GM21737 (cell line): ENCODE results near the gene UXS1.

Experiments
- ATAC-seq: cut with Tn5 transposase; IDR thresholded peaks from one replicate; pipeline ENCODE4 v1.9.1; 2021; ENCODE audit warnings: mild to moderate bottlenecking, moderate library complexity; ENCODE audit not compliant: unreplicated experiment

The UXS1 gene

GRCh38 chr2:106161938-106162820 is 31.9 kb downstream of the UXS1 start:
- ATAC-seq, result no peak

GRCh38 chr2:106161341-106161740 is 32.8 kb downstream of the UXS1 start:
- no peak for ATAC-seq

GRCh38 chr2:106160786-106161261 is 33.3 kb downstream of the UXS1 start:
- peak; percentile 51 for ATAC-seq

GRCh38 chr2:106159866-106160785 is 34.0 kb downstream of the UXS1 start:
- ATAC-seq, result peak; percentile 50

GRCh38 chr2:106158871-106159270 is 35.2 kb downstream of the UXS1 start:
- no peak for ATAC-seq

- ATAC-seq, result no peak
Measured at GRCh38 chr2:106158131-106158530, 36.0 kb downstream of the UXS1 start.

- ATAC-seq, result no peak
Measured at GRCh38 chr2:106157416-106157815, 36.7 kb downstream of the UXS1 start.

- no peak for ATAC-seq
Measured at GRCh38 chr2:106156305-106157296, 37.5 kb downstream of the UXS1 start.

GRCh38 chr2:106153781-106154180 is 40.3 kb downstream of the UXS1 start:
- no peak for ATAC-seq

- no peak for ATAC-seq
Measured at GRCh38 chr2:106147665-106148064, 46.4 kb downstream of the UXS1 start.

GRCh38 chr2:106147159-106147558 is 46.9 kb downstream of the UXS1 start:
- no peak for ATAC-seq

- ATAC-seq, result no peak
Measured at GRCh38 chr2:106144621-106145331, 49.3 kb downstream of the UXS1 start.

- ATAC-seq, result no peak
Measured at GRCh38 chr2:106143495-106144215, 50.4 kb downstream of the UXS1 start.

GRCh38 chr2:106142683-106143082 is 51.4 kb downstream of the UXS1 start:
- ATAC-seq, result no peak

GRCh38 chr2:106140913-106141312 is 53.2 kb downstream of the UXS1 start:
- ATAC-seq, result no peak

GRCh38 chr2:106140113-106140512 is 54.0 kb downstream of the UXS1 start:
- ATAC-seq, result no peak

- ATAC-seq, result no peak
Measured at GRCh38 chr2:106139238-106139935, 54.7 kb downstream of the UXS1 start.

- ATAC-seq, result no peak
Measured at GRCh38 chr2:106138543-106139237, 55.4 kb downstream of the UXS1 start.
